Ovary (tissue), 9 donors: ENCODE measurements around the gene EHMT2. TPM values are rescaled to one million over a fixed set of nuclear protein-coding genes. Genes with fewer than 3 reads are reported as not detected.
"Not testable (repeated sequence)": the region's sequence is repeated elsewhere in the genome, so short reads cannot be mapped to it uniquely, and the experiment has no call there.

Experiments used
- DNase-seq, 5 donors: peaks; one replicate each; pipeline ENCODE4 v3.0.0-alpha.2; 2019 to 2020
- H3K27ac ChIP-seq, 2 donors: fragments of 200-600 bp; one replicate each; pipeline versions ENCODE4 v1.5.1 to v1.8.0; 2019 to 2022
- H3K27me3 ChIP-seq: fragments of 200-600 bp; one replicate; pipeline ENCODE4 v1.8.0; 2022
- H3K36me3 ChIP-seq: fragments of 200-600 bp; sonication (generic); one replicate; pipeline ENCODE4 v1.5.1; 2019
- H3K4me1 ChIP-seq: one replicate; pipeline ENCODE4 v1.8.1; 2013; ENCODE audit warnings: mild to moderate bottlenecking, moderate library complexity; ENCODE audit not compliant: insufficient read depth
- H3K4me3 ChIP-seq: fragments of 200-600 bp; sonication (generic); one replicate; pipeline ENCODE4 v1.5.1; 2017
- H3K9me3 ChIP-seq, 2 donors: fragments of 200-600 bp in 1 of 2; sonication (generic) in 1 of 2; one replicate each; pipeline versions ENCODE4 v1.5.1 to v1.8.1; 2013 to 2019; ENCODE audit warnings: mild to moderate bottlenecking in 1 of 2, moderate library complexity in 1 of 2
- EP300 ChIP-seq: sonication (generic); formaldehyde crosslinking; IDR thresholded peaks from one replicate; pipeline ENCODE4 v1.6.1; 2017; ENCODE audit warnings: antibody characterized with exemption
- POLR2A ChIP-seq: fragments of 450-650 bp; IDR thresholded peaks from one replicate; pipeline ENCODE4 v1.6.1; 2017; ENCODE audit warnings: antibody characterized with exemption, mild to moderate bottlenecking, moderate library complexity
- WGBS, 3 donors: extraction: QIAGEN DNeasy Blood & Tissue Kit in 1 of 3; methylation state at CpG; one replicate each; pipeline versions ENCODE4 v1.1.5 to v1.1.7; 2013 to 2017; 5-methylcytosine and 5-hydroxymethylcytosine counted together
- intact Hi-C, 4 donors: fragments of 100-400 bp; cut with DNase I; formaldehyde crosslinking; loops; one replicate each; pipeline versions ENCODE4 v1.11.0 to v1.15.1; 2022 to 2023
- polyA plus RNA-seq, 2 donors: library from polyadenylated mRNA; stranded (reverse); fragments of 200-250 nt in 1 of 2; fragments of 350-450 nt in 1 of 2; fragmentation: Illumina TruSeq in 1 of 2; extraction: RNeasy Lipid Tissue Mini Kit (QIAGEN cat#74804) in 1 of 2; gene quantifications; one replicate each; pipeline ENCODE4 v1.2.3, GENCODE V29; 2013 to 2014
- total RNA-seq, 7 donors: library from RNA; depleted of rRNA in 2 of 7; stranded (reverse); fragments of >200 nt in 2 of 7; fragmentation: NEBNext Ultra II Directional in 3 of 7; extraction: Animal tissue kit (Norgen Biotek cat#: 25700) in 3 of 7; gene quantifications; one replicate each; pipeline versions ENCODE4 v1.1.0 to v1.2.4, GENCODE V29; 2016 to 2023
- TF ChIP-seq, protein P1 (sequence below), 3 donors: fragments of 450-650 bp in 2 of 3; fragments of 200-600 bp in 1 of 3; IDR thresholded peaks; one replicate each; pipeline versions ENCODE4 v1.5.1 to v1.8.0; 2016 to 2022; ENCODE audit warnings: antibody characterized with exemption in 3 of 3, mild to moderate bottlenecking in 1 of 3
- donor health status: DM: no; HTN: no; CAD: no; lungs with moderate emphysema.
- donor health status: DM: no; HTN: no; CAD: no.
- donor health status: Bipolar disorder and iron deficiency.
- donor health status: DM: yes; HTN: yes; CAD: no.
- donor health status: DM: no; HTN: no; CAD: no.
- donor health status: DM: yes; HTN: yes; CAD: no.

Gene EHMT2
- total and polyA plus RNA-seq, 9 donors: 19.7 to 71.7 (median 52.8) TPM

- WGBS, 3 donors: 84 to 95% (median 93%) methylated on average over 9 of the region's 9 CpGs
- intact Hi-C loops: no loop called here
Observed at GRCh38 chr6:31842053-31842452, 55.4 kb downstream of the EHMT2 start.

GRCh38 chr6:31839779-31840126 lies 57.7 kb downstream of the EHMT2 start:
- not testable (repeated sequence) for H3K27ac ChIP-seq, H3K9me3 ChIP-seq, DNase-seq, H3K36me3 ChIP-seq, H3K27me3 ChIP-seq, H3K4me3 ChIP-seq, H3K4me1 ChIP-seq
- 73 to 83% (median 77%) methylated on average over 8 of the region's 8 CpGs for WGBS, 3 donors
- intact Hi-C loops: loop anchor here in 2 of 4 donors (10.0 kb wide), 2 partner anchors 105 to 295 kb away; partner anchors contain the start of genes ATP6V1G2 (in 1 of the 2), CLIC1 (in 1 of the 2), DDX39B (in 1 of the 2) and NFKBIL1 (in 1 of the 2)

More at GRCh38 chr6:31842053-31842452, 55.4 kb downstream of the EHMT2 start:
- H3K4me3 ChIP-seq: no peak overlapping the region
- H3K36me3 ChIP-seq: no peaks in the 10 kb centered on the region
- no peaks in the 10 kb centered on the region for H3K4me1 ChIP-seq
- no peaks in the 10 kb centered on the region for H3K27me3 ChIP-seq
- DNase-seq: no peak
- no peak overlapping the region for H3K27ac ChIP-seq
- H3K9me3 ChIP-seq: no peaks in the 10 kb centered on the region
- TF ChIP-seq POLR2A (no peak), EP300 (no peak)
- TF ChIP-seq, protein P1, sequence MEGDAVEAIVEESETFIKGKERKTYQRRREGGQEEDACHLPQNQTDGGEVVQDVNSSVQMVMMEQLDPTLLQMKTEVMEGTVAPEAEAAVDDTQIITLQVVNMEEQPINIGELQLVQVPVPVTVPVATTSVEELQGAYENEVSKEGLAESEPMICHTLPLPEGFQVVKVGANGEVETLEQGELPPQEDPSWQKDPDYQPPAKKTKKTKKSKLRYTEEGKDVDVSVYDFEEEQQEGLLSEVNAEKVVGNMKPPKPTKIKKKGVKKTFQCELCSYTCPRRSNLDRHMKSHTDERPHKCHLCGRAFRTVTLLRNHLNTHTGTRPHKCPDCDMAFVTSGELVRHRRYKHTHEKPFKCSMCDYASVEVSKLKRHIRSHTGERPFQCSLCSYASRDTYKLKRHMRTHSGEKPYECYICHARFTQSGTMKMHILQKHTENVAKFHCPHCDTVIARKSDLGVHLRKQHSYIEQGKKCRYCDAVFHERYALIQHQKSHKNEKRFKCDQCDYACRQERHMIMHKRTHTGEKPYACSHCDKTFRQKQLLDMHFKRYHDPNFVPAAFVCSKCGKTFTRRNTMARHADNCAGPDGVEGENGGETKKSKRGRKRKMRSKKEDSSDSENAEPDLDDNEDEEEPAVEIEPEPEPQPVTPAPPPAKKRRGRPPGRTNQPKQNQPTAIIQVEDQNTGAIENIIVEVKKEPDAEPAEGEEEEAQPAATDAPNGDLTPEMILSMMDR (IDR thresholded peaks at IDR 0.05): no peak

DNA sequence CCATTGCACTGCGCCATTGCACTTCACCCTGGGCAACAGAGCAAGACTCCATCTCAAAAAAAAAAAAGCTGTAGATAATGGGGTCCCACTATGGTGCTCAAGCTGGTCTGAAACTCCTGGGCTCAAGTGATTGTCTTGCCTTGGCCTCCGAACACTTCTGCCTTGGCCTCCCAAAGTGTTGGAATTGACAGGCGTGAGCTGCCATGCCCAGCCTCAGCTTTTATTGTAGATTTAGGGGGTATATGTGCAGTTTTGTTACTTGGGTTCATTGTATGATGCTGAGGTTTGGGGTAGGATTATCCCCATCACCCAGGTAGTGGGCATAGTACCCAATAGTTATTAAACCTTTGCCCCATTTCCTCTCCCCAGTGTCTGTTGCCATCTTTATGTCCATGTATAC lies 58.5 kb downstream of the EHMT2 start:
- H3K27me3 ChIP-seq: no peaks in the 10 kb centered on the region
- H3K4me3 ChIP-seq: no peak overlapping the region
- no peak for DNase-seq
- H3K27ac ChIP-seq: no peak overlapping the region
- TF ChIP-seq EP300 (no peak), POLR2A (no peak)
- TF ChIP-seq, protein P1 (IDR thresholded peaks at IDR 0.05): no peak
- 90 to 94% (median 93%) methylated on average over 3 of the region's 3 CpGs for WGBS, 3 donors
- intact Hi-C loops: loop anchor here in 2 of 4 donors (10.0 kb wide), 2 partner anchors 104 to 294 kb away; partner anchors contain the start of genes ATP6V1G2 (in 1 of the 2), CLIC1 (in 1 of the 2), DDX39B (in 1 of the 2) and NFKBIL1 (in 1 of the 2)
- no peaks in the 10 kb centered on the region for H3K9me3 ChIP-seq
- H3K4me1 ChIP-seq: no peaks in the 10 kb centered on the region
- no peaks in the 10 kb centered on the region for H3K36me3 ChIP-seq

DNA sequence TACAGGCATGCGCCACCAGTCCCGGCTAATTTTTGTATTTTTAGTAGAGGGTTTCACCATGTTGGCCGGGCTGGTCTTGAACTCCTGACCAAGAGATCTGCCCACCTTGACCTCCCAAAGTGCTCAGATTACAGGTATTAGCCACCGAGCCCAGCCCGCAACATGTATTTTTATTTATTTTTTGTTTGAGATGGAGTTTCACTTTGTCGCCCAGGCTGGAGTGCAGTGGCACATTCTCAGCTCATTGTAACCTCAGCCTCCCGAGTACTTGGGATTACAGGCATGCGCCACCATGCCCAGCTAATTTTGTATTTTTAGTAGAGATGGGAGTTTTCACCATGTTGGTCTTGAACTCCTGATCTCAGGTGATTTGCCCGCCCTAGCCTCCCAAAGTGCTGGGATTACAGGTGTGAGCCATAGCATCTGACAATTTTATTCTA lies 59.4 kb downstream of the EHMT2 start:
- not testable (repeated sequence) for H3K4me3 ChIP-seq, H3K9me3 ChIP-seq, H3K27ac ChIP-seq, H3K36me3 ChIP-seq, H3K4me1 ChIP-seq, H3K27me3 ChIP-seq
- peak in 1 of 5 donors; percentile 6 for DNase-seq
- WGBS, 3 donors: 79 to 84% (median 84%) methylated on average over 9 of the region's 9 CpGs
- intact Hi-C loops: loop anchor here in 2 of 4 donors (10.0 kb wide), 2 partner anchors 103 to 293 kb away; partner anchors contain the start of genes ATP6V1G2 (in 1 of the 2), CLIC1 (in 1 of the 2), DDX39B (in 1 of the 2) and NFKBIL1 (in 1 of the 2)

DNA sequence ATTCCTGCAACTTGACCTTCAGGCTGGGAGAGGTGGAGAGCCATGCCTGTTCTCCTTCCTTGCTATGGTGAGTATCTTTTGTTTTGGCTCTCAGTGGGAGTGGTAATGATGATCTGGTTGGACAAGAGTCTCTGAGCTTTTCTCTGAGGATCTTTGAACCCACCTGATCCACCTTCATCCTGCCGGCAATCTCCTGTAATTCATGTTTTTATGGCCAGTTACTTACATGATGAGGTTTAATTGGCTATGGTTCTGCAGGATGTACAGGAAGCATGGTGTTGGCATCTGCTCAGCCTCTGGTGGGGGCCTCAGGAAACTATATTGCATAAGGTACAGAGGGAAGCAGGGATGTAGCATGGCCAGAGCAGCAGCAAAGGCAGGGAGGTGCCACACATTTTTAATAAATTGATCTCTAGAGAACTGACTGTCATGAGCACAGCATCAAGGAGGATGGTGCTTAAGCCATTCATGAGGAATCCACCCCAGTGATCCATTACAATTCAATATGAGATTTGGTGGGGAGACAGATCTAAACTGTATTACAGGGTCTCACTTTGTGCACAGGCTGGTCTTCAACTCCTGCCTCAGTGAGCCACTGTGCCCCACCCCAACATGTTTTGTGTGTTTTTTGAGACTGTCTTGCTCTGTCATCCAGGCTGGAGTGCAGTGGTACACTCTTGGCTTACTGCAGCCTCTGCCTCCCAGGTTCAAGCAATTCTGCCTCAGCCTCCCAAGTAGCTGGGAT lies 60.0 kb downstream of the EHMT2 start:
- no peaks in the 10 kb centered on the region for H3K36me3 ChIP-seq
- intact Hi-C loops: loop anchor here in 2 of 4 donors (10.0 kb wide), 2 partner anchors 103 to 293 kb away; partner anchors contain the start of genes ATP6V1G2 (in 1 of the 2), CLIC1 (in 1 of the 2), DDX39B (in 1 of the 2) and NFKBIL1 (in 1 of the 2)
- 11 to 36% (median 14%) methylated on average over 1 of the region's 1 CpG for WGBS, 3 donors
- no peak overlapping the region for H3K27ac ChIP-seq
- TF ChIP-seq, protein P1 (IDR thresholded peaks at IDR 0.05): no peak
- TF ChIP-seq EP300: no peak
- TF ChIP-seq POLR2A: no peak
- peak in 1 of 5 donors; percentile 17 for DNase-seq
- no peak overlapping the region for H3K4me3 ChIP-seq
- no peaks in the 10 kb centered on the region for H3K4me1 ChIP-seq
- no peaks in the 10 kb centered on the region for H3K9me3 ChIP-seq
- no peaks in the 10 kb centered on the region for H3K27me3 ChIP-seq
